HG03378 (cell line): Measurements from ENCODE around the gene AGR2.
"Not testable (repeated sequence)": the region's sequence is repeated elsewhere in the genome, so short reads cannot be mapped to it uniquely, and the experiment has no call there.

Experiments
- ATAC-seq: cut with Tn5 transposase; IDR thresholded peaks from one replicate; pipeline ENCODE4 v1.9.1; 2021; ENCODE audit warnings: mild to moderate bottlenecking, moderate library complexity; ENCODE audit not compliant: unreplicated experiment

The AGR2 gene

DNA sequence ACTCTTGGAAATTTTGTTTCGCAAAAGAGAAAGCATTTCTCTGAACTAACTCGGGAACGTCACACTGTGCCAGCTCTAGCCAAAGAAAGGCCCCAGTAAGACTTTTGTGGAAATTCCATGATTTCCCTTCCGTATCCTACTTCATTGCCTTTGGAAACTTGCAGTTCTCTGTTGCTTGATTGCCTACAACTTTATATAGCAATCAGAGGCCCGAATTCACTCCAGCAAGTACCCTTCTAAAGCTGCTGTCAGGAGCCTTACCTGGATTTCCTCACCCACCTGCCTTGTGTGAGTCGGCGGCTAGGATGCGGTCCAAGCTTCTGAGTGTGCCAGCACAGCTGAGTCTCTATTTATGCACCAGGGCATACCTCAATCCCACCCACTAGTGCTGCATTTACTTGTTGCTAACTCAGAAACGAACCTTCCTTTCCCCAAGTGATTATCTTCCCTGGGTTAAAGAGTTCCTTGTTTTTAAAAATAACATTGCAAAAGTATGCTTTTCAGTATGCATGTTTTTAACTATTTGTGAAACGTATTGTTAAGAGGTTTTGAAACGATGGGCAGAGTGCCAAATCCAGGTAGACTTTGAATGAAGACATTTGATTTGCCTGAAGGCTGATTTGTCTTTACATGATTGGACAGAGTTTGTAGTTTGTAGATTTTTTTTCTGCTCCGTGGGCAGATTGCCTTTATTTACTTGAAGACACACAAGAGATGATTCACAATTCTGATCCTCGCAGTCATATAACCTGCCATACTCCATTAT, at the start of gene AGR2:
TSS of gene AGR2 (minus strand) at position 326 of the 766 bp plus-strand sequence. CDS start 3,203 bp downstream, outside the sequence.
- ATAC-seq = no peak

GRCh38 chr7:16853189-16853588, 48.4 kb upstream of the AGR2 start:
- ATAC-seq = not testable (repeated sequence)

- ATAC-seq = no peak
These were observed 47.0 kb upstream of the AGR2 start for GRCh38 chr7:16851829-16852228.

- ATAC-seq = no peak
These were observed 46.0 kb upstream of the AGR2 start for GRCh38 chr7:16850614-16851466.

GRCh38 chr7:16849296-16850148, 44.7 kb upstream of the AGR2 start:
- ATAC-seq = no peak

GRCh38 chr7:16847381-16847860, 42.6 kb upstream of the AGR2 start:
- no peak for ATAC-seq

GRCh38 chr7:16846601-16847165, 41.9 kb upstream of the AGR2 start:
- ATAC-seq = no peak

- no peak for ATAC-seq
These were observed 40.9 kb upstream of the AGR2 start for GRCh38 chr7:16845746-16846145.

DNA sequence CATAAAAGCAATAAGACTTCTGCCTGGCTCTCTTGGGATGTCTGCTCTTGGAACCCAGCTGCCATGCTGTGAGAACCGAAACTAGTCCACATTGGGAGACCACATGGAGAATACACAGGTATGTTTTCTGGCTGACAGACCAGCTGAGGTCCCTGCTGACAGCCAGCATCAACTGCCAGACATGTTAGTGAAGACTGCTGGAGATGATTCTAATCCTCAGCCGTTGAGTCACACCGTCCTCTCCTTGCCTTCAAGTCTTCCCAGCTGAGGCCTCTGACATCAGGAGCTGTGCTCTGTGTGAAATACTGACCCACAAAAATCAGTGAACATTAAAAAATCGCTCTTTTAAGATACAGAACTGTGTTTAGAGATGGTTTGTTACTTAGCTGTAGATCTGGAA, 36.9 kb upstream of the AGR2 start:
- no peak for ATAC-seq

GRCh38 chr7:16840094-16840493, 35.3 kb upstream of the AGR2 start:
- ATAC-seq = no peak

DNA sequence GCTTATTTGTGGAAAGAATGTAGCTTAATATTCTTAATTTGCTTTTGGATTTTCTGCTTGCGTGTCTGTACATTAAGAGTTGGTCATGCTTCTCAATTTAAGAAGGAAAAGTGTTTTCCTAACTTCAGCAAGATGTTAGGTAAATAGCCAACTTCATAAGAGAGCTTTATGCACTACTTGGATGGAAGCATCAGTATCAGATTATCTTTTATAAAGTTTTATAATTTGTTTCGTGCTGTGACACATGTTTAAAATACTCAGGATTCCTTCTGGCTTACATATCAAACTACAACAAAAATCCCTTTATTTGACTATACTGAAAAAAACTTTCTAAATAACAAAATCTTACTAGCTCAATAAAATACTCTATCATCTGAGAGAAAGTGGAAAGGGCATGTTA, 34.8 kb upstream of the AGR2 start:
- ATAC-seq = no peak

GRCh38 chr7:16838891-16839290, 34.1 kb upstream of the AGR2 start:
- ATAC-seq = no peak

- ATAC-seq = no peak
These were observed 33.6 kb upstream of the AGR2 start for GRCh38 chr7:16838386-16838785.

- no peak for ATAC-seq
These were observed 31.7 kb upstream of the AGR2 start for GRCh38 chr7:16836481-16836880.

GRCh38 chr7:16833373-16833772, 28.6 kb upstream of the AGR2 start:
- ATAC-seq = no peak

DNA sequence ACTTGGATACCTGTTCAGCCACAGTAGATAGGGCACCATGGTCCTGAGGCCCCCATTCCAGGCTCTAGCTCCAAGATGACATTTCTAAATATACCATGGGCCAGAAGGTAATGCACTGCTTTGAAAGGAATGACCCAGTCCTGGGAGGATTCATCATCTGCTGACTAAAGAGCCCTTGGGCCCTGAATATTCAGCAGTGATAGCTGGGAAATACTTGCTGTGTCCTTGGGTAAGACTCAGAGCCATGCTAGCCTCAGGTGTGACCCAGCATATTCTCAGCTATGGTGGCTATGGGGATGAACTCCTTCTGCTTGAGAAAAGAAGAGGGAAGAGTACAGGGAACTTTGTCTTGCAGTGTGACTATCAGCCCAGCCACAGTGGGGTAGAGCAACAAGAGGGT, 21.3 kb upstream of the AGR2 start:
- no peak for ATAC-seq

GRCh38 chr7:16822029-16822428, 17.2 kb upstream of the AGR2 start:
- no peak for ATAC-seq

DNA sequence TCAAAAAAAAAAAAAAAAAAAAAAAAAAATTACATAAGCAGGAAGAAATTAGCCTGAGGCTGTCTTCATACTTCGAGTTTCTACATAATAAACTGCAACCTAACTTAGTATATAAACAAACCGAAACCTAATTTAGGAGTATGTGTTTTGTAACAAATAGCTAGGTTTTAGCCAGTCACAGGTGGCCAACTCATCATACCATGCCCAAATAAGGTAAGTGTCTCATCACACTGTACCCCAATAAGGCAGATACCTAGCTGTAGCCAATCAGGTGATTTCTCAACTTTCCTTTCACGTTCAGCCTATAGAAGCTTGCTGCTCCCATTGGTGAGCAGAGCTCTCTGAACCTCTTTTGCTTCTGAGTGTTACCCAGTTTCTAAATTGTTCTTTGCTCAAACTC, 13.9 kb upstream of the AGR2 start:
- no peak for ATAC-seq

DNA sequence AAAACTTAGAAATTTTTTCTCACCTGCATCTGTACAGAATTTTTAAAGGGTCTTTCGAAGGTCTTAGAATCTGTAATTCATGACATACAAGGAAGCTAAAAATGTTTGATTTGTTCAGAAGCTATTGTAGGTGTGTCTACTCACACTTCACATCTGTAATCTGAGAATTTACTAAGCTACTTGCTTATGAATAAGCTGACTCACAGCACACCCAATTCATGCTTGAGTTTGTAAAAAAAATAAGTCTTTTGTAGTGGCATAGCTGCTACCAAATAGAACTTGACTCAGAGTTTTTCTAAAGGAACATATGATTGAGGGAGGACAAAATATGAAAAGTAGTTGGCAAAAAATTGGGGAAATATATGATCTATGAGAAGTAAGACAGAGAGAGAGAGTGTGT, 12.7 kb upstream of the AGR2 start:
- no peak for ATAC-seq

DNA sequence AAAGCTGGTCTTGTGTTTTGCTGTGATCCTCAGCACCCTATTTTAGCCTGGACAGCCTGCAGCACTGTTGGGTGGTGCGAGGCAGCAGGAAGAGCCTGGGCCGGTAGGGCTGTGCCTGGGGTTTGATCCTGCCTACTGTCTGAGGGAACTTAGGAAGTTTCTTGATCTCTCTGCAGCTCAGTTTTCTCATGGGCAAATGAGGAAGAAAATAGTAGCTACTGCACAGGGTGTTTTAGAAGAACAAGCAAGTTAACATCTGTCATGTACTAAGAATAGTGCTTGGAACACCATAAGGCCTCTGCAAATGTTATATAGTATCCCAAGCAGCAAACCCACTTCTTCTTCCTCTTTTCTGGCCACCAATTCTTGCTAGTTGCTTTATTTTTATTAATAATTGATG, 12.0 kb upstream of the AGR2 start:
- ATAC-seq = no peak

- no peak for ATAC-seq
These were observed 10.2 kb upstream of the AGR2 start for GRCh38 chr7:16815001-16815400.
